ENCODE results near the gene TJP1.
"Not testable (repeated sequence)": the region's sequence is repeated elsewhere in the genome, so short reads cannot be mapped to it uniquely, and the experiment has no call there.

Gene TJP1

GRCh38 chr15:29754009-29754408 is 68.3 kb downstream of the TJP1 start:
- DNase-seq (ENCODE audit: low read depth, low spot score), result not testable (repeated sequence)

GRCh38 chr15:29753506-29753905 is 68.8 kb downstream of the TJP1 start:
- DNase-seq (ENCODE audit: low read depth, low spot score), result no peak

- DNase-seq (ENCODE audit: low read depth, low spot score), result no peak
These were observed 71.5 kb downstream of the TJP1 start for GRCh38 chr15:29750754-29751153.

- DNase-seq (ENCODE audit: low read depth, low spot score), result no peak
These were observed 72.7 kb downstream of the TJP1 start for GRCh38 chr15:29749365-29750086.

GRCh38 chr15:29747837-29748417 is 74.3 kb downstream of the TJP1 start:
- DNase-seq (ENCODE audit: low read depth, low spot score), result no peak

- DNase-seq (ENCODE audit: low read depth, low spot score), result no peak
These were observed 78.8 kb downstream of the TJP1 start for GRCh38 chr15:29743475-29743874.

- no peak for DNase-seq (ENCODE audit: low read depth, low spot score)
These were observed 81.5 kb downstream of the TJP1 start for GRCh38 chr15:29740692-29741311.

- no peak for DNase-seq (ENCODE audit: low read depth, low spot score)
These were observed 85.6 kb downstream of the TJP1 start for GRCh38 chr15:29736744-29737020.

GRCh38 chr15:29736012-29736743 is 86.1 kb downstream of the TJP1 start:
- DNase-seq (ENCODE audit: low read depth, low spot score), result no peak

GRCh38 chr15:29734917-29735572 is 87.2 kb downstream of the TJP1 start:
- no peak for DNase-seq (ENCODE audit: low read depth, low spot score)

GRCh38 chr15:29731865-29732264 is 90.4 kb downstream of the TJP1 start:
- DNase-seq (ENCODE audit: low read depth, low spot score), result no peak

- not testable (repeated sequence) for DNase-seq (ENCODE audit: low read depth, low spot score)
These were observed 91.8 kb downstream of the TJP1 start for GRCh38 chr15:29730471-29730870.

- DNase-seq (ENCODE audit: low read depth, low spot score), result no peak
These were observed 93.8 kb downstream of the TJP1 start for GRCh38 chr15:29728418-29728817.

- DNase-seq (ENCODE audit: low read depth, low spot score), result no peak
These were observed 94.4 kb downstream of the TJP1 start for GRCh38 chr15:29727871-29728270.

GRCh38 chr15:29726553-29726952 is 95.7 kb downstream of the TJP1 start:
- DNase-seq (ENCODE audit: low read depth, low spot score), result no peak

- no peak for DNase-seq (ENCODE audit: low read depth, low spot score)
These were observed 98.2 kb downstream of the TJP1 start for GRCh38 chr15:29724026-29724425.

- DNase-seq (ENCODE audit: low read depth, low spot score), result no peak
These were observed 108.5 kb downstream of the TJP1 start for GRCh38 chr15:29713784-29714183.

- DNase-seq (ENCODE audit: low read depth, low spot score), result no peak
These were observed 110.0 kb downstream of the TJP1 start for GRCh38 chr15:29712149-29712885.

GRCh38 chr15:29711531-29711930 is 110.7 kb downstream of the TJP1 start:
- DNase-seq (ENCODE audit: low read depth, low spot score), result no peak

GRCh38 chr15:29708519-29708918 is 113.7 kb downstream of the TJP1 start:
- DNase-seq (ENCODE audit: low read depth, low spot score), result no peak

- DNase-seq (ENCODE audit: low read depth, low spot score), result no peak
These were observed 117.2 kb downstream of the TJP1 start for GRCh38 chr15:29704950-29705597.

Data from activated naive CD8-positive, alpha-beta T cell treated with anti-CD3 and anti-CD28 coated beads, Interleukin-2, amount 50 U/mL, for 16 hours (primary cell).